AG09319 (cell line): ENCODE data around the gene CCDC78.
A peak's percentile ranks its signal among the peaks of the same experiment; 100 is the strongest.
"Not testable (repeated sequence)": the region's sequence is repeated elsewhere in the genome, so short reads cannot be mapped to it uniquely, and the experiment has no call there.

Experiments
- DNase-seq: peaks from one replicate; pipeline ENCODE4 v3.0.0-alpha.2; 2010; ENCODE audit warnings: low read depth; ENCODE audit errors: extremely low read depth
- CTCF ChIP-seq: IDR thresholded peaks from 2 replicates; pipeline ENCODE4 v1.5.1; 2011; ENCODE audit warnings: low read depth, mild to moderate bottlenecking, inconsistent platforms, low read length, moderate library complexity

CCDC78 gene

DNA sequence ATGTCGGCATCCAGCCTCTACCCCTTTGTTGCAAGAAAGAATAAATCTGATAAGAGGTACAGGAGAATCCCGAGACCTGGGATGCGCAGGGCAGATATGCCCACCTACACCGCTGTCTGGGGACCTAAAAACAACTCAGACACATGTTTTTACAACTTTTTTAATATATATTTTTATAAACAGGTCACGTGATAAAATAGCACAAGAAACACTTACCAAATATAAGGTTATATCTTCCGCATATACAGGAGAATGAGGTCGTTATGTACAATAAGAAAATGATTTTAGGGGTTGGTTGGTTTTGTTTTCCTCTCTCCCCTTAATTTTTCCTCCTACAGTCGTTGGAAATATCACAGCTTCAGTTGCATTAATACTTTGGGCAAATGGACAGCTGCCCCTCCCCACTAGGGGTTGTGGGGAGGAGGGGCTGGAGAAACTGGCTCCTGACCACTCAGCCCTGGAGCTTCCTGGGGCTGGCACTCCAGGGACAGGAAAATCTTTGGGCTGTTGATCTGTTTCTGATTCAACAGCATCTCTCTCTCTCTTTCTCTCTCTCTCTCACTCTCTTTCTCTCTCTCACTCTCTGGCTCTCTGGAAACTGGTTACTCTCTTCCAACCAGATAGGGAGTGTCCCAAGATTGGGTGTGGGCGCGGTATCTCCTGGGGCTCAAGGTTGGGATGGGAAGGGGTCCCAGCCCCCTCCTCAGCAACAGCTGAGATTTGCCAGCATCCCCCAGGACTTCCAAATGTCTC, 33.7 kb downstream of the CCDC78 start:
- no peak for DNase-seq
- TF ChIP-seq CTCF, result no peak

GRCh38 chr16:691242-691641, 35.0 kb downstream of the CCDC78 start:
- DNase-seq, result not testable (repeated sequence)

- DNase-seq, result no peak
- no peak for TF ChIP-seq CTCF
Measured at GRCh38 chr16:689175-689897, 36.9 kb downstream of the CCDC78 start.

DNA sequence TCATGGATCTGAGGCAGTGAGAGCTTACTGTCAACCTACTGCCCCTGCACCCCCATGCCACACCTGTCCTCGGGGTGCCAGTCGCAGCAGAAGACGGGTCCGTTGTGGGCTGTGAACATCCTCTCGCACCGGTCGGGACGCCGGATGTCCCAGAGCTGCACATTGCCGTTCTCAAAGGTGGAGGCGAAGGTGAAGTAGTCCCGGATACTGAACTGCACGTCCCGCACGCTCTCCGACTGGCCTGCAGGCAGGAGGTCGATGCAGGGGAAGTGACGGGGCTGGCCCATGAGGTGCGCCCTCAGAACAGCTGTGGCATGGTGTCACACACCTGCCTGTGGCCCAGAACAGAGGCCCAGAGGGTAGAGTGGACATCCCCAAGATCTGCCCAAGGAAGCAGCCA, 38.7 kb downstream of the CCDC78 start:
- DNase-seq, result no peak
- no peak for TF ChIP-seq CTCF

DNA sequence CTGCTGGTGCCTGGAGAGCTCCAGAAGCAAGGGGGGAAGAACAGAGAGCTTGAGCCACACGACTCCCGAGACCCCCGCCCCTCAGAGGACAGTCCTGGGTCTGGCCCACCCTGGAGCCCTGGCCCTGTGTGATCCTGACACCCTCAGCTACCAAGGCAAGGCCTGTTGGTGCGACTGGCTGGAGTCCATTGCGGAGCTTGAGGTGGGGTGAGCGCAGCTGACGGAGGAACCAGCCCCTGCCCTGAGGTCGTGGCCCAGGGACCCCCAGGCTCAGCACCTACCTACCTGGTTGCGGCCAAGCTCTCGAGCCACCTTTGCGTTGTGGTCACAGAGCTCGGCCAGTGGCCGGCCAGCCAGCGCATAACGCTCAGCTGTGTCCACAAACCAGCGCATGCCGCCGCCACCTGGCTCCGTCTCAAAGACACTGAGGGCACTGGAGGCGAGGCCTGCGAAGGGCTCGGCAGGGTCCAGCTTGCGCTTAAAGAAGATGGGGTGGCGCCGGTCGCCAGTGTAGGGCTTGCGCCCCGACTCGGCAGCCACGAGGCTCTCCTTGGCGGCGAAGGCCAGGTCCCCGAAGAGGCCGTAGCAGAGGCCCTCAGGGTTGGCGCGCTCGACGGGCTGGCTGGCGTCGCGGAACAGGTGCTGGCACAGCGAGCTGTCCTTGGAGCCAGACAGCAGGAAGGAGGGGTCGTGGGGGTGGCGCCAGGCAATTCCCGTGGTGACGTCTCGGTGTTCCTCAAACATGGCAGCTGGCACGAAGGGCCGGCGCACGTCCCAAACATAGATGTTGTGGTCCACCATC, 39.6 kb downstream of the CCDC78 start:
- no peak for TF ChIP-seq CTCF
- no peak for DNase-seq

GRCh38 chr16:685967-686366, 40.3 kb downstream of the CCDC78 start:
- DNase-seq, result no peak
- peak; percentile 35 for TF ChIP-seq CTCF

DNA sequence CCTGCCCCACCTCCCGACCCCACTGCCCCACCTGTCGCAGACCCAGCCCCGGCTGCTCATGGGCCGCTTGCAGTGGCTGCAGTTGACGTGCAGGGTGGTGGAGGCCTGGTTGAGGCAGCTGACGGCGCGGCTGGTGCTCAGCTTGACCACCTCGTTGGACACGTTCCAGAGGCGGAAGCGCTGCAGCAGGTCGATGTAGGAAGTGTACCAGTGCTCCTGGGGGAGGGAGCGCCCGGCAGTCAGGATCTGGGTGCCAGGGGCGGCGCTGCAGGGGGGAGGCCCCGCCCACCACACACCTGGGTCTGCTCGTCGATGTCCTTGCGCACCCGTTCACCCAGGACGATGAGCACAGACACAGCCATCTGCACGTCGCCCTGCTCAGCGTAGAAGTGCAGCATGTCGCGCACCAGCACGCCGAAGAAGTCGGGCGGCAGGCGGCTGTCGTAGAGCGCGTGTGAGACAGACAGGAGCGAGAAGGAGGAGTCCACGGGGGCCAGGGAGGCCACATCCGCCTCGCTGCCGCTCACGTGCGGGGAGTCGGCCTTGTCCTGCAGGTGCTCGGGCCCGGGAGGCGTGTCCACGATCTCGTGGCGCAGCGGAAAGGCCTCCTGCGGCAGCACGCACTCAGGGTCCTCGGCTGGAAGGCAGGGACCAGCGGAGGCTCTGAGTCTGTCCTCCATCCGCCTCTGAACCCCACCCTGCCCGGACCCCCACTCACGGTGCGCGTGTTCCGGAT, 41.1 kb downstream of the CCDC78 start:
- no peak for DNase-seq
- no peak for TF ChIP-seq CTCF
